Kidney (tissue), 14 donors: Measurements from ENCODE around the gene KRTAP3-2. TPM values are rescaled to one million over a fixed set of nuclear protein-coding genes. Genes with fewer than 3 reads are reported as not detected.

ENCODE experiments used
- DNase-seq, 5 donors: peaks; one replicate each; pipeline ENCODE4 v3.0.0-alpha.2; 2013 to 2020
- FAIRE-seq: peaks from 2 replicates; lab custom pipeline; 2012; peaks lifted over from hg19 to GRCh38; lab: Jason Lieb, UNC
- H3K27ac ChIP-seq, 2 donors: one replicate each; pipeline ENCODE4 v1.7.0; 2013; ENCODE audit warnings: low read depth in 2 of 2, low read length in 2 of 2, inconsistent platforms in 1 of 2
- H3K27me3 ChIP-seq: one replicate; pipeline ENCODE4 v1.7.1; 2013; ENCODE audit warnings: low read length, inconsistent platforms; ENCODE audit not compliant: control insufficient read depth, insufficient read depth
- H3K36me3 ChIP-seq, 3 donors: one replicate each; pipeline versions ENCODE4 v1.7.0 to v1.7.1; 2013; ENCODE audit warnings: low read length in 3 of 3, control low read depth in 1 of 3, inconsistent platforms in 1 of 3; ENCODE audit not compliant: insufficient read depth in 3 of 3, control insufficient read depth in 2 of 3
- H3K4me1 ChIP-seq, 3 donors: one replicate each; pipeline versions ENCODE4 v1.7.0 to v1.7.1; 2013; ENCODE audit warnings: low read length in 3 of 3, inconsistent platforms in 1 of 3, low read depth in 1 of 3; ENCODE audit not compliant: control insufficient read depth in 2 of 3, insufficient read depth in 2 of 3
- H3K4me3 ChIP-seq, 3 donors: one replicate each; pipeline versions ENCODE4 v1.7.0 to v1.8.1; 2013; ENCODE audit warnings: low read length in 3 of 3, control low read depth in 1 of 3, inconsistent platforms in 1 of 3
- H3K9ac ChIP-seq, 3 donors: one replicate each; pipeline versions ENCODE4 v1.7.0 to v1.7.1; 2013; ENCODE audit warnings: low read length in 3 of 3, control low read depth in 1 of 3, inconsistent platforms in 1 of 3
- H3K9me3 ChIP-seq, 3 donors: one replicate each; pipeline versions ENCODE4 v1.7.0 to v1.7.1; 2013; ENCODE audit warnings: low read length in 3 of 3, control low read depth in 1 of 3, inconsistent platforms in 1 of 3; ENCODE audit not compliant: control insufficient read depth in 2 of 3, insufficient read depth in 1 of 3
- CTCF ChIP-seq: IDR thresholded peaks from 3 replicates; pipeline ENCODE4 v1.5.1; 2012; ENCODE audit warnings: mild to moderate bottlenecking, moderate library complexity, borderline replicate concordance; ENCODE audit not compliant: insufficient read depth; ENCODE audit errors: extremely low read depth
- intact Hi-C: fragments of 100-400 bp; cut with DNase I; formaldehyde crosslinking; loops from one replicate; pipeline ENCODE4 v1.11.1; 2022
- polyA plus RNA-seq: library from polyadenylated mRNA; stranded (reverse); fragments of 350-450 nt; fragmentation: Illumina TruSeq; extraction: RNeasy Lipid Tissue Mini Kit (QIAGEN cat#74804); gene quantifications from one replicate; pipeline ENCODE4 v1.2.3, GENCODE V29; 2014; ENCODE audit warnings: low read depth, low replicate concordance; ENCODE audit not compliant: insufficient read depth
- total RNA-seq: library from RNA; stranded (reverse); fragmentation: NEBNext Ultra II Directional; extraction: Animal tissue kit (Norgen Biotek cat#: 25700); gene quantifications from one replicate; pipeline ENCODE4 v1.2.1, GENCODE V29; 2021
- donor health status: control.
- donor health status: control.
- donor health status: control.
- donor health status: control.
- donor health status: control.
- donor health status: DM: yes; HTN: yes; CAD: no.
- donor health status: Normal renal cell carcinoma (clear cell type).

Gene KRTAP3-2
- total and polyA plus RNA-seq, 2 donors from 2014 or later: not detected

- H3K36me3 ChIP-seq: no peaks in the 10 kb centered on the region
- no peak for TF ChIP-seq CTCF
- peaks cover 0 to 6% (median 0%) of the 10 kb centered on the region in 3 donors for H3K4me1 ChIP-seq
- H3K4me3 ChIP-seq: no peak overlapping the region
- no peaks in the 10 kb centered on the region for H3K9me3 ChIP-seq
- H3K27me3 ChIP-seq: no peaks in the 10 kb centered on the region
- FAIRE-seq (no peak), DNase-seq (peak in 3 of 5 donors; percentile 48 to 69 (median 68))
- no peak overlapping the region for H3K27ac ChIP-seq
- intact Hi-C loops: no loop called here
- H3K9ac ChIP-seq: no peak overlapping the region
Observed at GRCh38 chr17:40952154-40952553, 47.6 kb downstream of the KRTAP3-2 start.

- no peaks in the 10 kb centered on the region for H3K4me1 ChIP-seq
- H3K27ac ChIP-seq: no peak overlapping the region
- no peaks in the 10 kb centered on the region for H3K36me3 ChIP-seq
- H3K9me3 ChIP-seq: no peaks in the 10 kb centered on the region
- no peak for TF ChIP-seq CTCF
- H3K9ac ChIP-seq: no peak overlapping the region
- DNase-seq (no peak), FAIRE-seq (no peak)
- no peaks in the 10 kb centered on the region for H3K27me3 ChIP-seq
- H3K4me3 ChIP-seq: no peak overlapping the region
- intact Hi-C loops: no loop called here
Observed at GRCh38 chr17:40951011-40951622, 48.6 kb downstream of the KRTAP3-2 start.

GRCh38 chr17:40950176-40950575 lies 49.5 kb downstream of the KRTAP3-2 start:
- no peaks in the 10 kb centered on the region for H3K9me3 ChIP-seq
- H3K9ac ChIP-seq: no peak overlapping the region
- H3K4me3 ChIP-seq: no peak overlapping the region
- no peak overlapping the region for H3K27ac ChIP-seq
- no peak for DNase-seq
- FAIRE-seq: no peak
- no peak for TF ChIP-seq CTCF
- no peaks in the 10 kb centered on the region for H3K36me3 ChIP-seq
- intact Hi-C loops: no loop called here
- no peaks in the 10 kb centered on the region for H3K27me3 ChIP-seq
- H3K4me1 ChIP-seq: no peaks in the 10 kb centered on the region

- H3K9me3 ChIP-seq: no peaks in the 10 kb centered on the region
- H3K4me1 ChIP-seq: no peaks in the 10 kb centered on the region
- intact Hi-C loops: no loop called here
- no peak for FAIRE-seq
- no peak for TF ChIP-seq CTCF
- H3K27me3 ChIP-seq: no peaks in the 10 kb centered on the region
- H3K27ac ChIP-seq: no peak overlapping the region
- H3K9ac ChIP-seq: no peak overlapping the region
- peak in 3 of 5 donors; percentile 29 to 77 (median 62) for DNase-seq
- H3K36me3 ChIP-seq: no peaks in the 10 kb centered on the region
- no peak overlapping the region for H3K4me3 ChIP-seq
Observed at GRCh38 chr17:40949418-40949817, 50.3 kb downstream of the KRTAP3-2 start.
